NCI-H1436 treated with DMSO at 0.1 percent for 48 hours (cell line): ENCODE results near the gene GPR155.
"Not testable (repeated sequence)": the region's sequence is repeated elsewhere in the genome, so short reads cannot be mapped to it uniquely, and the experiment has no call there.

ENCODE experiments used
- DNase-seq: peaks from one replicate; lab custom pipeline; 2025; lab: John Stamatoyannopoulos, UW

The GPR155 gene

GRCh38 chr2:174438146-174438886, 48.5 kb downstream of the GPR155 start:
- DNase-seq: no peak

DNA sequence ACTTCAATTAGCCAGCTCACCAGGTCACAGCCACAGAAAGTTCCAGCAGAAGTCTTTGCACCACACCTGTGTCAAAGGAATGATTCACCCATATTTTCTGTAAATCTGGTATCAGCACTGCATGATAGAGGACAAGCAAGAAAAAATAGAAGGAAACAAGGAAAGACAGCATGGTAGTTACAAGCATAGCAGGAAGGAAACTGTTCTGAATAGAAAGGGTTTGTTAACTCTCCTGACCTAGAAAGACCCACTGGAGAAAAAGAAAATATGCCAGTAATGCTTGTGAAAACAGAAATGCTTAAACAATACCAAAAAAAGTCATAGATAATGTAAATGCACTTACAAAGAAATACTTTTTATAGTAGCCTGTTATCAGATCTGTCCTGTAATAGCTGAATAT, 50.5 kb downstream of the GPR155 start:
- DNase-seq: no peak

- no peak for DNase-seq
These were observed 54.9 kb downstream of the GPR155 start for GRCh38 chr2:174431902-174432301.

DNA sequence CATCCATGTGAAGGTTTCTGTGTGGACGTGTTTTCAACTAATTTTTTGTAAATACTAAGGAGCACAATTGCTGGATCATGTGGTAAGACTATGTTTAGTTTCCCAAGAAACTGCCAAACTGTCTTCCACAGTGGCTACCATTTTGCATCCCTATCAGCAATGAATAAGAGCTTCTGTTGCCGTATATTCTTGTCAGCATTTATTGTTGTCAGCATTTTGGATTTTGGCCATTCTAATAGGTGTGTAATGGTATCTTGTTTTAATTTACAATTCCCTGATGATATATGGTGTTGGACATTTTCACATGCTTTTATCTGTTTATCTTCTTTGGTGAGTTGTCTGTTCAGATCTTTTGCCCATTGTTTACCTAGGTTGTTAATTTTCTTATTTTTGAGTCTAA, 56.8 kb downstream of the GPR155 start:
- no peak for DNase-seq

GRCh38 chr2:174428214-174428613, 58.6 kb downstream of the GPR155 start:
- no peak for DNase-seq

GRCh38 chr2:174412256-174412655, 74.6 kb downstream of the GPR155 start:
- DNase-seq: no peak

DNA sequence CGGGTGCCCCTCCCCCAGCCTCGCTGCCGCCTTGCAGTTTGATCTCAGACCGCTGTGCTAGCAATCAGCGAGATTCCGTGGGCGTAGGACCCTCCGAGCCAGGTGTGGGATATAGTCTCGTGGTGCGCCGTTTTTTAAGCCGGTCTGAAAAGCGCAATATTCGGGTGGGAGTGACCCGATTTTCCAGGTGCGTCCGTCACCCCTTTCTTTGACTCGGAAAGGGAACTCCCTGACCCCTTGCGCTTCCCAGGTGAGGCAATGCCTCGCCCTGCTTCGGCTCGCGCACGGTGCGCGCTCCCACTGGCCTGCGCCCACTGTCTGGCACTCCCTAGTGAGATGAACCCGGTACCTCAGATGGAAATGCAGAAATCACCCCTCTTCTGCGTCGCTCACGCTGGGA, 76.8 kb downstream of the GPR155 start:
- DNase-seq: not testable (repeated sequence)

DNA sequence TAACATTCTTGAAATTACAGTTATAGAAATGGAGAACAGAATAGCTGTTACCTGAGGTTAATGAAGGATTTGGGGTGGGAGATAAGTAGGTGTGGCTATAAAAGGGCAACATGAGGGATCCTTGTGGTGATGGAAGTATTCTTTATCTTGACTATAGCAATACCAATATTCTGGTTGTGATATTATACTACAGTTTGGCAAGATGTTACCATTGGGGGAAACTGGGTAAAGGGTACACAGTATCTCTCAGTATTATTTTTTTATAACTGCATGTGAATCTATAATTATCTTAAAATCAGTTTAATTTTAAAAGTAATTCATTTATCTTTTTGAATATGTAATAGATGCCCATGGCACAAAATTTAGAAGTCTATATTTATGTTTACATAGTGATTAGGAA, 83.2 kb downstream of the GPR155 start:
- DNase-seq: no peak

GRCh38 chr2:174400853-174401252, 86.0 kb downstream of the GPR155 start:
- DNase-seq: no peak

DNA sequence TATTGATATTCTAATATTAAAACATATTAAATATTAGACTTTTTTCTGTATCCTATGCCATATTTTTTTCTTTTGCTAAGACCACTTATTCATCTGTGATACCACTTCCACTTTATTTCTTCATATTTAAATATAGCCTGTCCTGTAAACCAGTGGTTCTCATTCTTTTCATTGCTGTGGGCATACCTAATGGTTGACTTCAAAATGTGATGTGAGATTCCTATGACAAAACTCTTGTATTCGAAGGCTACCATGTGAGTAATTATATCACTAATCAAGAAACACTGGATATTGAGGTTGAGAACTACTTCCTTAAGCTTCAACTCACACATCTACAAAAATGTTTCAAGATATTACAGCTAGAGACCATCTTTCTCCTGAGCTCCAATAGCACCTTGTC, 87.7 kb downstream of the GPR155 start:
- DNase-seq: no peak

DNA sequence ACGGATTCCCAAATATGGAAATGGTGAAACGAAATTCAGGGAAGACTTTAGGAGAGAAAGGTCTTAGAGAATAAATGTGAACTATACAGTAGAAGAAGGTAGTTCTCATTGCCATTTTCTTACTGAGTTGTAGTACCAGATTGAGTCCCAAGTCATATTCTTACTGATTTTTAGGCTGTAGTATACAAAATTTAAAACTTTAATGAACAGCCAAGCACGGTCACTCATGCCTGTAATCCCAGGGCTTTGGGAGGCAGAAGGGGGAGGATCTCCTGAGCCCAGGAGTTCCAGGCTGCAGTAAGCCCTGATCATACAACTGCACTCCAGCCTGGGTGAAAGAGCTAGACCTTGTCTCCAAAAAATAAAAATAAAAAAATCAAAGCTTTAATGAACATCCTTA, 89.1 kb downstream of the GPR155 start:
- DNase-seq: no peak

DNA sequence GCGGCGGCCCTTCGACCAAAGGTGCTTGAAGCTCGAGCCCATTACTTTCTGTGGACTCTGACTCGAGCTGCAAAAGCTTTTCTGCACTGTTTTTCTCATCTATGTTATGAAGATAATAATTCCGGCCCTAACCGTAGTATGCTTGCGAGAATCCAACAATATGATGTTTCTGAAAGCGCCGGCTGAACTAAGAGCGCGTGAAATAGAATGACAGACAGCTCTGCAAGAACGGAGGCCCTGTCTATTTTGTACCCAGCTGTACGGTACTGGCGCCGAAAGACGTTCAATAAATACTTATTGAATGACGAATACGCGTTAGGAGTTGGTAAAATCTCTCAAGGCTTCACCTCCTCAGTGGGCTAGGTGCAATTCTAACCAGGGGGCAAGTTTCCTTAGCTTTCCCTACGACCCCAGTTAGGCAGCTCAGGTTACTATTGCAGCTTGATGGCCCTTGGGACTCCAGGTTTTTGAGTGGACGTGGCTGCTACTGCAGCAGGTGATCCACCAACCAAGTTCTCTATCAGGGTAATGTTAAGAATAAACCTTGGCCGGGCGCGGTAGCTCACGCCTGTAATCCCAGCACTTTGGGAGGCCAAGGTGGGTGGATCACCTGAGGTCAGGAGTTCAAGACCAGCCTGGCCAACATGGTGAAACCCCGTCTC, 90.7 kb downstream of the GPR155 start:
- DNase-seq: no peak

DNA sequence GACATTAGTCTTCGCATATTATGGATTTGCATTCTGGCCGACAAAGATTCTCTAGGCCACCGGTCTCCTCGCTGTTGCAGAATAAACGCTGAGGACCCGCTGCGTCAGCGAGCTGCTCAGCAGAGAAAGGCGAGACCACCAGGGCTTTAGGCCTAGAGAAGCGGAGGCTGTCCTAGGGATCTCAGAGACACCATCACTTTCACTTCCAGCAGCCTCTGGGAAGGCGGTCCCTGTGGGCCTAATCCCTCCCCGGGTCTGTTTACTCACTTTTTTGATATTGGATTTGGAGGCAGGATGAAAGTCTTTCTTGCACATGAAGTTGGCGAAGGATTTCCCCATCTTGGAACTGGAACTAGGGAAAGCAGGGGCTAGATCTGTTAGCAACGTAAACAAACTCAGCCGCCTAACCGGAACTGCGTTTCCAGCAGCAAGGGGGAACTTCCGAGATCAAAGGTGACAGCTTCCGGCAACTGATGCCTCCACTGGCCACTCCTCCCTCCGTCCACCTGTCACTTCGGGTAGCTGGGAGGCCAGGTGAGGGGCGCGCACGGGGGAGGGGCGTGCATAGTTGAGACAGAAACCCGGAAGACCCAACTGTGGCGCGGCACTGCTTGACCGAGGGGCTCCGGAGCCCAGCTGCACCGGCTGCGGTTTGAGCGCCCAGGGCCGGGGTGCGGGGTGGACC, 91.4 kb downstream of the GPR155 start, which contains the start of gene SCRN3:
Gene SCRN3 (plus strand): TSS at position 447 of the 685 bp plus-strand sequence. CDS start 2,554 bp downstream, outside the sequence.
- DNase-seq: peak; percentile 60

- DNase-seq: no peak
These were observed 94.1 kb downstream of the GPR155 start for GRCh38 chr2:174392706-174393105.

GRCh38 chr2:174390303-174390702, 96.5 kb downstream of the GPR155 start:
- DNase-seq: not testable (repeated sequence)

- no peak for DNase-seq
These were observed 97.3 kb downstream of the GPR155 start for GRCh38 chr2:174389542-174389941.

- not testable (repeated sequence) for DNase-seq
These were observed 98.1 kb downstream of the GPR155 start for GRCh38 chr2:174388706-174389105.

DNA sequence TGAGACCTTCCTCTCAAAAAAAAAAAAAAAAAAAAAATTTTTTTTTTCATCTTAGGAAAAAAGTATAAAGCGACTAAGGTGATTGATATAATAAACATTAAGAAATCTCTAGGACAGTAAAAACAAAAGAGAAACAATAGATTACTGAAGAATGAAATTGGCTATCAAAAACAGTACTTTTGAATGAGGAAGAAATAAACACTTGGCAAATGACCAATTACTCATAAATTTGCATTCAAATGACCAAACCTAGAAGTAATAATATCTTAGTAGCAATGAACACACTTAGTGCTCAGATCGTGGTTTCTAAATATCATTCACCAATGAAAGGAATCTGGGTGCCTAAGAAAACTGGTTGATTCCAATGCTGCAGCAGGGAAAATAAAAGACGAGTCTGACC, 101.6 kb downstream of the GPR155 start:
- no peak for DNase-seq

GRCh38 chr2:174383796-174384195, 103.0 kb downstream of the GPR155 start:
- DNase-seq: no peak
